SK-N-SH treated with all-trans-retinoic acid at 6 μM for 48 hours (cell line): Measurements from ENCODE around the gene KLK3.

ENCODE experiments used
- ARNTL ChIP-seq: fragments of 450-650 bp; formaldehyde crosslinking; IDR thresholded peaks from 2 replicates; pipeline ENCODE4 v1.5.0; 2020; ENCODE audit warnings: low read depth, mild to moderate bottlenecking, moderate library complexity, borderline replicate concordance
- CREB5 ChIP-seq: fragments of 250-450 bp; sonication (Bioruptor Pico); IDR thresholded peaks from 2 replicates; pipeline ENCODE4 v1.5.1; 2020; ENCODE audit warnings: low read depth, mild to moderate bottlenecking, moderate library complexity
- ESRRG ChIP-seq: fragments of 250-450 bp; sonication (Bioruptor Pico); IDR thresholded peaks from 2 replicates; pipeline ENCODE4 v1.6.1; 2021; ENCODE audit warnings: mild to moderate bottlenecking
- ISL1 ChIP-seq: fragments of 250-450 bp; sonication (Bioruptor Pico); IDR thresholded peaks from 2 replicates; pipeline ENCODE4 v2.1.2; 2022; ENCODE audit warnings: mild to moderate bottlenecking, moderate library complexity
- RARB ChIP-seq: fragments of 250-450 bp; sonication (Bioruptor Pico); IDR thresholded peaks from 2 replicates; pipeline ENCODE4 v1.8.0; 2021; ENCODE audit warnings: mild to moderate bottlenecking, moderate library complexity
- TSHZ2 ChIP-seq: fragments of 250-450 bp; sonication (Bioruptor Pico); IDR thresholded peaks from 2 replicates; pipeline ENCODE4 v1.5.0; 2020; ENCODE audit warnings: mild to moderate bottlenecking, moderate library complexity
- ZC3H10 ChIP-seq: fragments of 250-450 bp; sonication (Bioruptor Pico); IDR thresholded peaks from 2 replicates; pipeline ENCODE4 v1.5.1; 2021; ENCODE audit warnings: mild to moderate bottlenecking, moderate library complexity
- ZFP3 ChIP-seq: fragments of 250-450 bp; sonication (Bioruptor Pico); IDR thresholded peaks from 2 replicates; pipeline ENCODE4 v1.5.0; 2020; ENCODE audit warnings: mild to moderate bottlenecking, moderate library complexity
- ZFP30 ChIP-seq: fragments of 450-650 bp; formaldehyde crosslinking; IDR thresholded peaks from 2 replicates; pipeline ENCODE4 v1.5.0; 2022; ENCODE audit warnings: mild to moderate bottlenecking, moderate library complexity
- TF ChIP-seq, protein P1 (sequence below): fragments of 250-450 bp; sonication (Bioruptor Pico); IDR thresholded peaks from 2 replicates; pipeline ENCODE4 v1.8.0; 2021; ENCODE audit warnings: low read depth, mild to moderate bottlenecking, moderate library complexity, borderline replicate concordance
- TF ChIP-seq, protein P2 (sequence below): fragments of 250-450 bp; sonication (Bioruptor Pico); IDR thresholded peaks from 2 replicates; pipeline ENCODE4 v1.8.0; 2020; ENCODE audit warnings: mild to moderate bottlenecking, moderate library complexity, borderline replicate concordance

GRCh38 chr19:50819636-50820035 is 35.1 kb upstream of the KLK3 start:
- no peak for TF ChIP-seq ESRRG
- TF ChIP-seq, protein P1, sequence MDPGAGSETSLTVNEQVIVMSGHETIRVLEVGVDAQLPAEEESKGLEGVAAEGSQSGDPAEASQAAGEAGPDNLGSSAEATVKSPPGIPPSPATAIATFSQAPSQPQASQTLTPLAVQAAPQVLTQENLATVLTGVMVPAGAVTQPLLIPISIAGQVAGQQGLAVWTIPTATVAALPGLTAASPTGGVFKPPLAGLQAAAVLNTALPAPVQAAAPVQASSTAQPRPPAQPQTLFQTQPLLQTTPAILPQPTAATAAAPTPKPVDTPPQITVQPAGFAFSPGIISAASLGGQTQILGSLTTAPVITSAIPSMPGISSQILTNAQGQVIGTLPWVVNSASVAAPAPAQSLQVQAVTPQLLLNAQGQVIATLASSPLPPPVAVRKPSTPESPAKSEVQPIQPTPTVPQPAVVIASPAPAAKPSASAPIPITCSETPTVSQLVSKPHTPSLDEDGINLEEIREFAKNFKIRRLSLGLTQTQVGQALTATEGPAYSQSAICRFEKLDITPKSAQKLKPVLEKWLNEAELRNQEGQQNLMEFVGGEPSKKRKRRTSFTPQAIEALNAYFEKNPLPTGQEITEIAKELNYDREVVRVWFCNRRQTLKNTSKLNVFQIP (CRISPR knock-in tag): no peak
- no peak for TF ChIP-seq ZFP3
- TF ChIP-seq ISL1 (CRISPR knock-in tag): no peak
- no peak for TF ChIP-seq CREB5 (CRISPR knock-in tag)
- no peak for TF ChIP-seq RARB (CRISPR knock-in tag)
- no peak for TF ChIP-seq ZFP30
- TF ChIP-seq, protein P2, sequence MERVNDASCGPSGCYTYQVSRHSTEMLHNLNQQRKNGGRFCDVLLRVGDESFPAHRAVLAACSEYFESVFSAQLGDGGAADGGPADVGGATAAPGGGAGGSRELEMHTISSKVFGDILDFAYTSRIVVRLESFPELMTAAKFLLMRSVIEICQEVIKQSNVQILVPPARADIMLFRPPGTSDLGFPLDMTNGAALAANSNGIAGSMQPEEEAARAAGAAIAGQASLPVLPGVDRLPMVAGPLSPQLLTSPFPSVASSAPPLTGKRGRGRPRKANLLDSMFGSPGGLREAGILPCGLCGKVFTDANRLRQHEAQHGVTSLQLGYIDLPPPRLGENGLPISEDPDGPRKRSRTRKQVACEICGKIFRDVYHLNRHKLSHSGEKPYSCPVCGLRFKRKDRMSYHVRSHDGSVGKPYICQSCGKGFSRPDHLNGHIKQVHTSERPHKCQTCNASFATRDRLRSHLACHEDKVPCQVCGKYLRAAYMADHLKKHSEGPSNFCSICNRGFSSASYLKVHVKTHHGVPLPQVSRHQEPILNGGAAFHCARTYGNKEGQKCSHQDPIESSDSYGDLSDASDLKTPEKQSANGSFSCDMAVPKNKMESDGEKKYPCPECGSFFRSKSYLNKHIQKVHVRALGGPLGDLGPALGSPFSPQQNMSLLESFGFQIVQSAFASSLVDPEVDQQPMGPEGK (CRISPR knock-in tag): no peak
- no peak for TF ChIP-seq ARNTL (CRISPR knock-in tag)
- TF ChIP-seq ZC3H10 (CRISPR knock-in tag): no peak
- no peak for TF ChIP-seq TSHZ2 (CRISPR knock-in tag)
